H1 (cell line): ENCODE data around the gene MAD2L2. TPM values are rescaled to one million over a fixed set of nuclear protein-coding genes. Genes with fewer than 3 reads are reported as not detected.

Source experiments
- polyA plus RNA-seq, 7 experiments: library from polyadenylated mRNA; depleted of rRNA in 3 of 7; stranded (reverse) in 5 of 7; unstranded in 2 of 7; fragments of >200 nt in 5 of 7; fragments of 200-250 nt in 2 of 7; gene quantifications; 1 replicate in 5 of 7; 2 replicates in 1 of 7; 4 replicates in 1 of 7; pipeline versions ENCODE4 v1.2.1 to v1.2.3, GENCODE V29; 2011 to 2013; ENCODE audit warnings: missing spikeins in 2 of 7, mixed read lengths in 2 of 7
- total RNA-seq: library from RNA; stranded (reverse); fragmentation: NEBNext Ultra II Directional; extraction: Animal tissue kit (Norgen Biotek cat#: 25700); gene quantifications from 2 replicates; pipeline ENCODE4 v1.2.1, GENCODE V29; 2021

MAD2L2 gene
- total and polyA plus RNA-seq, 2 of the 8 experiments (the other 6 are each of a cell fraction or from before 2014, with no cell fraction given) = 310 to 469 TPM

Other genes with a start within 250 kb of the MAD2L2 start
- gene DISP3, start 202.0 kb downstream of the MAD2L2 start, total RNA-seq = 4.6 and 5.3 TPM in 2 replicates
- 3.4 and 4.3 TPM in 2 replicates for gene DISP3, start 202.0 kb downstream of the MAD2L2 start, polyA plus RNA-seq (2011; rRNA removed)
- 51.3 and 55.5 TPM in 2 replicates for gene FBXO2, start 26.7 kb downstream of the MAD2L2 start, total RNA-seq
- 57.9 and 99.1 TPM in 2 replicates for gene FBXO2, start 26.7 kb downstream of the MAD2L2 start, polyA plus RNA-seq (2011; rRNA removed)
- gene FBXO44, start 26.3 kb downstream of the MAD2L2 start, total RNA-seq = 27.2 and 29.2 TPM in 2 replicates
- 27.0 and 43.0 TPM in 2 replicates for gene FBXO44, start 26.3 kb downstream of the MAD2L2 start, polyA plus RNA-seq (2011; rRNA removed)
- gene FBXO6, start 16.9 kb downstream of the MAD2L2 start, total RNA-seq = 0.29 and 0.54 TPM in 2 replicates
- gene FBXO6, start 16.9 kb downstream of the MAD2L2 start, polyA plus RNA-seq (2011; rRNA removed) = 0.86 and 1.2 TPM in 2 replicates
- 17.6 and 18.9 TPM in 2 replicates for gene DRAXIN, start 10.6 kb upstream of the MAD2L2 start, total RNA-seq
- gene DRAXIN, start 10.6 kb upstream of the MAD2L2 start, polyA plus RNA-seq (2011; rRNA removed) = 4.6 and 4.8 TPM in 2 replicates
- gene AGTRAP, start 55.0 kb upstream of the MAD2L2 start, total RNA-seq = 69.7 and 70.9 TPM in 2 replicates
- gene AGTRAP, start 55.0 kb upstream of the MAD2L2 start, polyA plus RNA-seq (2011; rRNA removed) = 192 and 261 TPM in 2 replicates
- gene C1orf167, start 81.0 kb upstream of the MAD2L2 start, total RNA-seq = 0.90 and 1.3 TPM in 2 replicates
- gene C1orf167, start 81.0 kb upstream of the MAD2L2 start, polyA plus RNA-seq (2011; rRNA removed) = 0.67 and 0.70 TPM in 2 replicates
- 17.9 and 18.5 TPM in 2 replicates for gene MTHFR, start 124.8 kb upstream of the MAD2L2 start, total RNA-seq
- gene MTHFR, start 124.8 kb upstream of the MAD2L2 start, polyA plus RNA-seq (2011; rRNA removed) = 8.7 and 11.6 TPM in 2 replicates
- 25.5 and 26.0 TPM in 2 replicates for gene CLCN6, start 125.0 kb upstream of the MAD2L2 start, total RNA-seq
- 15.7 and 20.4 TPM in 2 replicates for gene CLCN6, start 125.0 kb upstream of the MAD2L2 start, polyA plus RNA-seq (2011; rRNA removed)
- not detected in 2 replicates for gene NPPA, start 166.6 kb upstream of the MAD2L2 start, total RNA-seq
- not detected in 2 replicates for gene NPPA, start 166.6 kb upstream of the MAD2L2 start, polyA plus RNA-seq (2011; rRNA removed)
- gene NPPB, start 177.8 kb upstream of the MAD2L2 start, total RNA-seq = 0.91 and 1.2 TPM in 2 replicates
- gene NPPB, start 177.8 kb upstream of the MAD2L2 start, polyA plus RNA-seq (2011; rRNA removed) = 0.36 and 0.77 TPM in 2 replicates
- 37.9 and 38.8 TPM in 2 replicates for gene KIAA2013, start 245.3 kb upstream of the MAD2L2 start, total RNA-seq
- 114 and 120 TPM in 2 replicates for gene KIAA2013, start 245.3 kb upstream of the MAD2L2 start, polyA plus RNA-seq (2011; rRNA removed)